Effector memory CD8-positive, alpha-beta T cell (primary cell): ENCODE results near the gene VEGFD.

Experiments
- ATAC-seq: fragments of 150-1000 bp; cut with Tn5 transposase; replicated peaks from 2 replicates; pipeline ENCODE4 v1.10.0; 2021; ENCODE audit warnings: mild to moderate bottlenecking, moderate library complexity
- DNase-seq, 3 experiments: peaks; one replicate each; pipeline ENCODE4 v3.0.0; 2021
- H3K27ac Mint-ChIP-seq, 2 donors: one replicate each; pipeline ENCODE4 v1.8.0; 2022; ENCODE audit warnings: mild to moderate bottlenecking in 2 of 2, mixed read lengths in 2 of 2, moderate library complexity in 2 of 2
- H3K27me3 Mint-ChIP-seq, 2 donors: one replicate each; pipeline ENCODE4 v1.8.0; 2022; ENCODE audit warnings: mixed read lengths in 2 of 2
- H3K36me3 Mint-ChIP-seq: one replicate; pipeline ENCODE4 v1.8.0; 2022; ENCODE audit warnings: mild to moderate bottlenecking, moderate library complexity, mixed read lengths; ENCODE audit not compliant: insufficient read depth
- H3K4me1 Mint-ChIP-seq, 2 donors: one replicate each; pipeline ENCODE4 v1.8.0; 2022; ENCODE audit warnings: low read depth in 2 of 2, mixed read lengths in 2 of 2
- H3K4me3 Mint-ChIP-seq, 2 donors: one replicate each; pipeline ENCODE4 v1.8.0; 2022; ENCODE audit warnings: mild to moderate bottlenecking in 2 of 2, mixed read lengths in 2 of 2, moderate library complexity in 2 of 2
- H3K9me3 Mint-ChIP-seq, 2 donors: one replicate each; pipeline ENCODE4 v1.8.0; 2022; ENCODE audit warnings: mixed read lengths in 2 of 2
- total RNA-seq, 9 experiments: gene quantifications; one replicate each; lab custom pipeline; 2026; lab: John Stamatoyannopoulos, UW

The VEGFD gene, protein sequence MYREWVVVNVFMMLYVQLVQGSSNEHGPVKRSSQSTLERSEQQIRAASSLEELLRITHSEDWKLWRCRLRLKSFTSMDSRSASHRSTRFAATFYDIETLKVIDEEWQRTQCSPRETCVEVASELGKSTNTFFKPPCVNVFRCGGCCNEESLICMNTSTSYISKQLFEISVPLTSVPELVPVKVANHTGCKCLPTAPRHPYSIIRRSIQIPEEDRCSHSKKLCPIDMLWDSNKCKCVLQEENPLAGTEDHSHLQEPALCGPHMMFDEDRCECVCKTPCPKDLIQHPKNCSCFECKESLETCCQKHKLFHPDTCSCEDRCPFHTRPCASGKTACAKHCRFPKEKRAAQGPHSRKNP
- total RNA-seq: 0 reads per million in 9 experiments

DNA sequence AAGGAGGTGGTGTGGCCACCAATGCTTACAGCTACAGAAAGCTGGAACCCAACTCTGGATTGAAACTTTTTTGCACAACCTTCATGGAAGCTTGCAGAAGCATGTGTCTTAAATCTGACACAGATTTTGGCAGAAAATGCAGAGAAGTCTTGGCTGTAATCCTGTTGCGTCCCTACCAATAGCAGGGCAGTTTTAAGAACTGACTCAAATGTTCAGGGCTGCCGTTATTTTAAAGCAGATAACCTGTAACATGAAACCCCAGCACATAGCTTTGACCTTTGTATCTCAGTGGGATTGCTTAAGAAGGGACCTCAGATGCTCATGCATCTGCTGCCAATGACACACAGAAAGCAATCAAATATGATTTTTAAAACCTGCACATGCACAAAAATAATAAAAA lies at the start of gene VEGFD:
VEGFD (minus strand) TSS at position 110 of the 400 bp plus-strand sequence. CDS start 467 bp downstream, outside the sequence.
- H3K27me3 Mint-ChIP-seq: peaks cover 7 to 11% of the 10 kb centered on the region in 2 donors
- no peak for ATAC-seq
- no peaks in the 10 kb centered on the region for H3K4me1 Mint-ChIP-seq
- H3K4me3 Mint-ChIP-seq: no peak within 1 kb of the TSS
- H3K27ac Mint-ChIP-seq: no peak within 1 kb of the TSS
- H3K36me3 Mint-ChIP-seq: no peaks in the 10 kb centered on the region
- DNase-seq: no peak
- H3K9me3 Mint-ChIP-seq: no peaks in the 10 kb centered on the region

DNA sequence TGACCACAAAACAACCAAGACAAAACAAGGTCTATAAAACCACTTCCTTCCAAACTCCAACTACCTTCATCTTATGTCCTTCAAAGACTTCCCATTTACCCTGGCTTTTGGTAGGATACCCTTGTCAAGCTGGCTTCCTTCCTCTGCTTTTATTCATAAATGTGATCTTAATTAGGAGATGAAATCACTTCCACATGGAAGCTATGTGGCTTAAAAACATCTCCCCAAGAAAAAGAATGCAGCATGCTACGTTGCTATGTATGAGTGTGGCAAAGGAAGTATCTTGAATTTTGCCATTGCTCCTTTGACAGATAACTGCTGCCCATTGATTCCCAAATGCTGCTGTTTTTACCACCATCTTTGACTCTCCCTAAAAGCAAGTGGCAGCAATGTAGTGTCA lies 46.4 kb upstream of the VEGFD start:
- peaks cover 23 to 28% of the 10 kb centered on the region in 2 donors for H3K27me3 Mint-ChIP-seq

DNA sequence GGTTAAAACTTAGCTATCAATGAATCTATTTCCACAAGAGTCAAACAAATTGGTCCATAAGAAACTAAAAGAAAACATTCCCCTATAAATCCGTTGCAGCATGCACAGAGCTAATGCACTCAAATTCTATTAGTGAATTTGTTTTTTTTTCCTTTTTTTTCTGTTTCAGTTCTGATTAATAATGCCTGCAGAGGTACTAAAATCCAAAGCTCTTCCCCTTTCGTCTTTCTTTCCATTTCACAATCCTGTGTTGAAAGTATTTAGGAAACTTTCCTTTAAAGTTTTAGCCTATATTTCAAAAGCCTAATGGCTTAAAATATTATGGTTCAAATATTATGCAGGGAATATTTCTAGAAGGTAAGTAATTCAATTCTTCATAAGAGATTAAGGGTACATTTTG lies 45.9 kb upstream of the VEGFD start:
- ATAC-seq (no peak), DNase-seq (no peak)
- Mint-ChIP-seq H3K4me1 (no peaks in the 10 kb centered on the region), H3K36me3 (no peaks in the 10 kb centered on the region), H3K27ac (no peak overlapping the region), H3K4me3 (no peak overlapping the region), H3K9me3 (peaks cover 0 to 3% of the 10 kb centered on the region in 2 donors), H3K27me3 (peaks cover 23 to 28% of the 10 kb centered on the region in 2 donors)

More for the DNA sequence above, 46.4 kb upstream of the VEGFD start:
- Mint-ChIP-seq H3K9me3 (peaks cover 0 to 3% of the 10 kb centered on the region in 2 donors), H3K4me3 (no peak overlapping the region), H3K36me3 (no peaks in the 10 kb centered on the region), H3K27ac (no peak overlapping the region), H3K4me1 (no peaks in the 10 kb centered on the region)
- DNase-seq (no peak), ATAC-seq (no peak)

DNA sequence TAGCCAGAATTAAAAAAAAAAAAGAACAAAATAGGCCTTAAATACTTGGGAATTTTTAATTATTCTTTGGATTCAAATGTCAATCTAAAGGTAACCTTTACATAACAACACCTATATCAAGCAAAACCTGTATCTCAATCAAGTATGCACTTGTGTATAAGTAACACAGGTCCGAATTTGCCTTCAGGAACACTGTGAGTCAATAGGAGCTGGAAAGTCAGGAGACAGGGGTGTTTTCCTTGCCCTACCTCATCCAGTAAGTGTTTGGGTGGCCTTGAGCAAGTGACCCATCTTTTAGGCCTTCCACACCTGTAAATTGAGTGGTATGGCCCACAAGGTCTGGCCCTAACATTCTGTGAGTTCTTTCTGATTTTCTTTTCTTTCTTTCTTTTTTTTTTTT lies 40.8 kb upstream of the VEGFD start:
- DNase-seq (no peak), ATAC-seq (no peak)
- H3K9me3 Mint-ChIP-seq: no peaks in the 10 kb centered on the region
- no peak overlapping the region for H3K4me3 Mint-ChIP-seq
- H3K27me3 Mint-ChIP-seq: peaks cover 0 to under 1% of the 10 kb centered on the region in 2 donors
- no peak overlapping the region for H3K27ac Mint-ChIP-seq
- H3K36me3 Mint-ChIP-seq: no peaks in the 10 kb centered on the region
- H3K4me1 Mint-ChIP-seq: no peaks in the 10 kb centered on the region

DNA sequence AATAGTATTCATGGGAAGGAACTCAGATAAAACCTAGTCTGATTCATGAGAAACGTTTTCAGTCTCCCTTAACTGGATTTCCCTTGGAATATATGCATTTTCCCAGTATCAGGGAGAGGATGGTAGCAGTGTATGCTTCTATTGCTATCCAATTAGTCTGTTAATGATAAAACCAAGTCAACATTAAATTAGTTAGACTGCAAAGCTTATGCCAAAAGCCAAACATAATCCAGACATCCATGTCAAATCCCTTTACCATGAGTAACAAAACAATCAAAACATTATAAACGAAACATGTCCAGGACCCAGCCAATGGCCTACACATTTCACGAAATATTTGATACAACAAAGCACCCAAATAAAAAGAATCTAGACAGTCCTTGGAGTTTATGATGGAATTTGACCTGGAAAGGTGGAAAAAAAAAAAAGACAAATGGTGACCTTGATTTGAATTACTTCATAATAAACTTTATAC lies 34.5 kb upstream of the VEGFD start:
- Mint-ChIP-seq H3K4me1 (no peaks in the 10 kb centered on the region), H3K9me3 (peaks cover 0 to 2% of the 10 kb centered on the region in 2 donors), H3K27me3 (no peaks in the 10 kb centered on the region), H3K4me3 (no peak overlapping the region), H3K27ac (no peak overlapping the region), H3K36me3 (no peaks in the 10 kb centered on the region)
- ATAC-seq (no peak), DNase-seq (no peak)

DNA sequence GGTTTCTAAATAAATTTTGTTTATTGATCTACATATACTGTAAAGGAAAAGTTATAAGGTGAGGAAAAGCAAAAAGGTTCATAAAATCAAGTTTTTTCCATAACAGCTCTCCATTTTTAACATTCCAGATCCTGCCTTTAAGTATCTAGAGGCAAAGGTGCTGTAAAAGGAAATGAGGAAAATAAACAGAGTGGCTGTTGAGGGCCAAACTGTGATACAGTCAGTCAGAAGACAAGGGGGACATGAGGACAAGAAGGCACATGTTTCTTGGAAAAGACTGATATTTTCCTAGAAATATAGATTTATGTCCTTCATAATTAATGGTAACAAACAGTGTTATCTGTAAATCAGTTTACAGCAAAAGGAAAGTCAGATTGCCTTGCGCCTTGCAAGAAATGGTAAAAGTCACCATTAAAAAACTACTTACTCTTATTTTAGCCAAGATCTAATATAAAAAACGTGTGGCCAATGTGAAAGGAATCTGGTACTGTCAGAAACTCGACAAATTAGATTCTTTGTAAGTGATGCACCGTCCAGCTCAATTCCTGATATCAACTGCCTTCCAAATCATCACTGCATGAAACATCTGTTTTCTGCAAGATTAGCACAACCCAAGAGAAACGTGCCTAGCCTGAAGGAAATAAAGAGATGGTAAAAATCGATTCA lies 34.0 kb upstream of the VEGFD start:
- no peak for ATAC-seq
- Mint-ChIP-seq H3K9me3 (peaks cover 0 to 2% of the 10 kb centered on the region in 2 donors), H3K36me3 (no peaks in the 10 kb centered on the region), H3K4me1 (no peaks in the 10 kb centered on the region), H3K27ac (no peak overlapping the region), H3K4me3 (no peak overlapping the region), H3K27me3 (peaks cover 1 to 3% of the 10 kb centered on the region in 2 donors)
- no peak for DNase-seq

DNA sequence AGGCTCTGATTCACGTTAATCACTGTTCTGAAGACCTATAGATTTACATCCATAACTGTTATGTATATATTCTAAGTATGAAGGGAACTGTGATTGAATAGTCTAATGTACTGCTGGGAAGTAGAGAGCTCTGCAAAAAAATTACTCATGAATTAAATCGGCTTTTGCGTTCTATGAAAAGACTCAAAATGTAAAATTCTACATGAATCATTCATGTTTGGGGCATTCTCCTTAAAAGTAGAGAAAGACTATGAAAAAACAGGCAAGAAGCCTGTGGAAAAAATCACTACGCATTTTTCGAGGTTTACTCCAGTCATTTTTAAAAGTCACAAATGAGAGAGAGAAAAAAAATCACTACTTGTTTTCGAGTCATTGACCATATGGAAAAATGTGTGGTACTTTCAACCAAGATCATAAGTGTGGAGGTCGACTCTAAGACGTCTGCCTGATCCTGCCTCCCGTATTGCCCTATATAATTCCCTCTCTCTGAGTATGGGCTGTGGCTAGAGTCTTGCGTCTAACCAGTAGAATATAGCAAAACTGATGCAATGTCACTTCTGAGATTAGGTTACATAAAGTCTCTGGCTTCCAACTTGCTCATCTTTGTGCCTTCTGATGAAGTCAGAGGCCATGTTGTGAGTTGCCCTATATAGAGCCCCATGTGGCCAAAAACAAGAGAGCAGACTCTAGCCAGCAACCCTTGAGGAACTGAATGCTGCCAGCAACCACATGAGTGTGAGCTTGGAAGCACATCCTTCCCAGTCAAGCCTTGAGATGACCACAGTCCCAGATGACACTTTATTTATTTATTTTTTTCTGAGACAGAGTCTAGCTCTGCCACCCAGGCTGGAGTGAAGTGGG lies 32.1 kb upstream of the VEGFD start:
- peaks cover 0 to 2% of the 10 kb centered on the region in 2 donors for H3K9me3 Mint-ChIP-seq
- no peak for DNase-seq
- peaks cover 10 to 14% of the 10 kb centered on the region in 2 donors for H3K27me3 Mint-ChIP-seq
- H3K36me3 Mint-ChIP-seq: no peaks in the 10 kb centered on the region
- H3K4me1 Mint-ChIP-seq: no peaks in the 10 kb centered on the region
- H3K27ac Mint-ChIP-seq: no peak overlapping the region
- no peak for ATAC-seq
- no peak overlapping the region for H3K4me3 Mint-ChIP-seq

DNA sequence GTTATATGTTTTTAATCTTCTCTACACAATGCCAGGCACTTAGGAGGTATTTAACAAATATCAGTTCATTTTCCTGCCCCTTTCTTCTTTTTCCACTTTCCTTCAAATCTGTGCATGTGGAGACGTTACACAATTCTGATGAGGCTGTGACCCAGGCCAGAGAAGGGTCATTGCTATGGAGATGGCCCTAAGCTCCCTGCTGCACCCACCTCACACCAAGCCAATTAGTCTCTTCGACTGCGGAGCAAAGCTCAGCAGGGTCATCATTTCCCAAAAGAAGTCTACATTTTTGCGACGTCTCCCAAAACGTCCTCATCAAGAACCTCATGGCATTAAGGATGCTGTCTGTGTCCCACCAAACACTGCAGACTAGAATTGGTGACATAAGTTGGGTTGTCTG lies 28.9 kb upstream of the VEGFD start:
- H3K4me1 Mint-ChIP-seq: no peaks in the 10 kb centered on the region
- H3K4me3 Mint-ChIP-seq: no peak overlapping the region
- H3K27me3 Mint-ChIP-seq: peaks cover 14 to 20% of the 10 kb centered on the region in 2 donors
- DNase-seq (no peak), ATAC-seq (no peak)
- H3K27ac Mint-ChIP-seq: no peak overlapping the region
- H3K36me3 Mint-ChIP-seq: no peaks in the 10 kb centered on the region
- H3K9me3 Mint-ChIP-seq: peaks cover 0 to 2% of the 10 kb centered on the region in 2 donors

DNA sequence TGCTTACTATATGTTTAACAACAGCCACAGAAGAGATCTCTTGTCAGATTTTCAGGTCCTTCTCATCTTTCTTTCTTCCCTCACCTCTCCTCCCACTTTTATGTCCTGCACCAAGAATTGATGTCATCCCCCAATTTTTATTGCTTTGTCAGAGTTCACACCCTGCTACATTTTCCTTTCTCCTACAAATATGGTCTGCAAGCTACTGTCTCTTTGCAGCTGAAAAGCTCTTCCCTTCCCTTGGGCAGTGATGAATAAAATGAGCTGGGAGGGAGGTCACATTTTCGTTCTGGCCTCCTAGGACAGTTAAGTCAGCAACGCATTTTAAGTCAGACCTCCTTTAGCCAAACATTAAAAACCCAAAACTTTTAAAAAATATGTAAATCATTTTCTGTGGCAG lies 26.7 kb upstream of the VEGFD start:
- DNase-seq (no peak), ATAC-seq (no peak)
- no peak overlapping the region for H3K27ac Mint-ChIP-seq
- H3K4me3 Mint-ChIP-seq: no peak overlapping the region
- peaks cover 14 to 21% of the 10 kb centered on the region in 2 donors for H3K27me3 Mint-ChIP-seq
- H3K36me3 Mint-ChIP-seq: no peaks in the 10 kb centered on the region
- no peaks in the 10 kb centered on the region for H3K4me1 Mint-ChIP-seq
- H3K9me3 Mint-ChIP-seq: no peaks in the 10 kb centered on the region

DNA sequence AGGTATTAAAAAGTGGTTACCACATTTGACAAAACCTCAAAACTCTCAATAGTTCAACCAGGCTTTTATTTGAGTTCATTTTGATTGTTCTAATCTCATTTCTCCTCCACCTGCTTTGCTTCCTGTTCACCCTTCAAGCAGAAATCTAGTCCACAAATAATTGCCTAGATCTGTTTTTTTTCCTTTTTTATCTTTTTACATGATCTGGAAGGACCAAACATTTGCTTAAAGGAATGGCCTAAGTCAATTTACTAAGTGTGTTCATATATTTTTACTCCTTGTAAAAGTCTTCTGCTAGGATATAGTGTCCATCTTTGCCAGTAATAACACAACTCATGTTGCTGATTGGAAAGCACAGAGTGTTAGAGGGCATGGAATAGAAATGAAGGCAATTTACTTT lies 26.2 kb upstream of the VEGFD start:
- no peaks in the 10 kb centered on the region for H3K4me1 Mint-ChIP-seq
- no peak overlapping the region for H3K27ac Mint-ChIP-seq
- H3K27me3 Mint-ChIP-seq: peaks cover 14 to 21% of the 10 kb centered on the region in 2 donors
- DNase-seq: no peak
- no peaks in the 10 kb centered on the region for H3K36me3 Mint-ChIP-seq
- ATAC-seq: no peak
- no peaks in the 10 kb centered on the region for H3K9me3 Mint-ChIP-seq
- no peak overlapping the region for H3K4me3 Mint-ChIP-seq

DNA sequence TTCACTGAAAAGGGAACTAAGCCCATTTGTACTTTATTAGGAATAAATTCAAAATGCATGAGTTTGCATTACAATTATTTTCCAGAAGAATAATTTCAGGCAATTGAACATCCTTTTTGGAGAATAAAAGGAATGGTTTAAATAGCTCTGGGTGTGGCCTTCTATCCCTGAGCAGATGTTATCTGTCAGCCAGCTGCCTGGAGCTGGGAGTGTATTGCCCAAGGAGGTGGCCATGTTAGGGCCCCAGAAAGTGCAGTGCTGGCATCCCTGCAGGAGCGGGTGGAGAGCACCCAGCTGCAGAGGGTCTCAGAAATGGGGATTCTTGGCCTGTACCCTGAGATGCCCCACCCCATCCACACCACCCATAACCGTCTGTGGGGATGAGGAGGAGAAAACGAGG lies 21.6 kb upstream of the VEGFD start:
- ATAC-seq: no peak
- H3K27ac Mint-ChIP-seq: no peak overlapping the region
- H3K27me3 Mint-ChIP-seq: peaks cover 0 to 11% of the 10 kb centered on the region in 2 donors
- no peaks in the 10 kb centered on the region for H3K9me3 Mint-ChIP-seq
- no peak overlapping the region for H3K4me3 Mint-ChIP-seq
- no peaks in the 10 kb centered on the region for H3K36me3 Mint-ChIP-seq
- DNase-seq: no peak
- no peaks in the 10 kb centered on the region for H3K4me1 Mint-ChIP-seq

DNA sequence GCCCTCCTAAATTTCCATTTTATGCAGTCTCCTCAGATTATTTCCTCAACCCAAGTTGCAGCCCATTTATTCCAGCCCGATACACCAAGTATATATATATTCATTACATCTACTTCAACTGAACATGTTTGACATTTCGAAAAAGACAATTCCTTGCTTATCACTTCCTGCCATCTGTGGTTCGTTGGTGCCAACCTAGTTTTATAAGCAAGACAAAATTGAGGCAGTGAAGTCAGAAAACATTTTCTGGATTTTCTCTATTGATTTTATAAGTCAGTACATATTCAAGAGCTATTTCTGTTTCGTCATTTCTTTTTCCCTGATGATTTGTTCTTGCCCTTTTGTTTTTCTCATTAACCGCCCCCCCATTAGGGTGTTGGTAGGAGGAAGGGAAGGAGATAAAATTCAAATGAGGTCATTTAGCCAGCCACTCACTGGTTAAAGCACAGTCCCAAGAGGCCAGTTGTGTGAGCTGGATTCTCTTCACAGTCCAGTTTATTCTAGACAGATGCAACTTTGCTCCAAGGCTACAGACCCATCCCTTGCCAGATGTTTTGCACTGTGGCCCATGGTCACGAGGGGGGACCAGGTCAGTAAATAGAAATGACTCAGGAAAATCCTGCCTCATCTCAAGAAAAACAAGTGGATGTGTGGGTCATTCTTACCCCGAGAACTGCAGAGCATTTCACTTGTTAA lies 20.3 kb upstream of the VEGFD start:
- ATAC-seq (no peak), DNase-seq (no peak)
- Mint-ChIP-seq H3K4me1 (no peaks in the 10 kb centered on the region), H3K27ac (no peak overlapping the region), H3K9me3 (no peaks in the 10 kb centered on the region), H3K4me3 (no peak overlapping the region), H3K36me3 (no peaks in the 10 kb centered on the region), H3K27me3 (peaks cover 0 to 11% of the 10 kb centered on the region in 2 donors)

DNA sequence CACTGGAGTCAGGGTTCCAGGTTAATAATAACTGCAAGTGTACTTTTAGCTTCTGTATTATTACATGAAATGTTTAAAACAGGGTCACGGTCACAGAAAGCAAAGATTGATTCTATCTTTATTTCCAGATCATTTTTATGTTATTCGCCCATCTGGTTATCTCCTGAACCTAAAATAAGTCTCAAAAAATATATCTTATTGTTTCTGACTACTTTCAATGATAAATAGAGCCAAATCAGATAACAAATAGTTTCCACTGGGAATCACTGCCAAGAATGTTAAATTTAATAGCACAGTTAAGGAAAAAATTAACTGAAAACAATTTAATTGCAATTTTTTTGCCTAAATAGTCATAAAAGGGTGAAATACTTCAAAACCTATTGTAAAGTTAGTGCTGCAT lies 17.2 kb upstream of the VEGFD start:
- H3K4me1 Mint-ChIP-seq: no peaks in the 10 kb centered on the region
- H3K9me3 Mint-ChIP-seq: no peaks in the 10 kb centered on the region
- ATAC-seq: no peak
- no peaks in the 10 kb centered on the region for H3K36me3 Mint-ChIP-seq
- no peak overlapping the region for H3K27ac Mint-ChIP-seq
- peaks cover 0 to 10% of the 10 kb centered on the region in 2 donors for H3K27me3 Mint-ChIP-seq
- no peak for DNase-seq
- no peak overlapping the region for H3K4me3 Mint-ChIP-seq
